Ovary (tissue), 9 donors: ENCODE data around the gene AHCTF1. TPM values are rescaled to one million over a fixed set of nuclear protein-coding genes. Genes with fewer than 3 reads are reported as not detected.

Source experiments
- DNase-seq, 5 donors: peaks; one replicate each; pipeline ENCODE4 v3.0.0-alpha.2; 2019 to 2020
- H3K27ac ChIP-seq, 2 donors: fragments of 200-600 bp; one replicate each; pipeline versions ENCODE4 v1.5.1 to v1.8.0; 2019 to 2022
- H3K27me3 ChIP-seq: fragments of 200-600 bp; one replicate; pipeline ENCODE4 v1.8.0; 2022
- H3K36me3 ChIP-seq: fragments of 200-600 bp; sonication (generic); one replicate; pipeline ENCODE4 v1.5.1; 2019
- H3K4me1 ChIP-seq: one replicate; pipeline ENCODE4 v1.8.1; 2013; ENCODE audit warnings: mild to moderate bottlenecking, moderate library complexity; ENCODE audit not compliant: insufficient read depth
- H3K4me3 ChIP-seq: fragments of 200-600 bp; sonication (generic); one replicate; pipeline ENCODE4 v1.5.1; 2017
- H3K9me3 ChIP-seq, 2 donors: fragments of 200-600 bp in 1 of 2; sonication (generic) in 1 of 2; one replicate each; pipeline versions ENCODE4 v1.5.1 to v1.8.1; 2013 to 2019; ENCODE audit warnings: mild to moderate bottlenecking in 1 of 2, moderate library complexity in 1 of 2
- CTCF ChIP-seq, 3 donors: fragments of 450-650 bp in 2 of 3; fragments of 200-600 bp in 1 of 3; IDR thresholded peaks; one replicate each; pipeline versions ENCODE4 v1.5.1 to v1.8.0; 2016 to 2022; ENCODE audit warnings: antibody characterized with exemption in 3 of 3, mild to moderate bottlenecking in 1 of 3
- EP300 ChIP-seq: sonication (generic); formaldehyde crosslinking; IDR thresholded peaks from one replicate; pipeline ENCODE4 v1.6.1; 2017; ENCODE audit warnings: antibody characterized with exemption
- POLR2A ChIP-seq: fragments of 450-650 bp; IDR thresholded peaks from one replicate; pipeline ENCODE4 v1.6.1; 2017; ENCODE audit warnings: antibody characterized with exemption, mild to moderate bottlenecking, moderate library complexity
- WGBS, 3 donors: extraction: QIAGEN DNeasy Blood & Tissue Kit in 1 of 3; methylation state at CpG; one replicate each; pipeline versions ENCODE4 v1.1.5 to v1.1.7; 2013 to 2017; 5-methylcytosine and 5-hydroxymethylcytosine counted together
- intact Hi-C, 4 donors: fragments of 100-400 bp; cut with DNase I; formaldehyde crosslinking; loops; one replicate each; pipeline versions ENCODE4 v1.11.0 to v1.15.1; 2022 to 2023
- polyA plus RNA-seq, 2 donors: library from polyadenylated mRNA; stranded (reverse); fragments of 200-250 nt in 1 of 2; fragments of 350-450 nt in 1 of 2; fragmentation: Illumina TruSeq in 1 of 2; extraction: RNeasy Lipid Tissue Mini Kit (QIAGEN cat#74804) in 1 of 2; gene quantifications; one replicate each; pipeline ENCODE4 v1.2.3, GENCODE V29; 2013 to 2014
- total RNA-seq, 7 donors: library from RNA; depleted of rRNA in 2 of 7; stranded (reverse); fragments of >200 nt in 2 of 7; fragmentation: NEBNext Ultra II Directional in 3 of 7; extraction: Animal tissue kit (Norgen Biotek cat#: 25700) in 3 of 7; gene quantifications; one replicate each; pipeline versions ENCODE4 v1.1.0 to v1.2.4, GENCODE V29; 2016 to 2023
- donor health status: DM: no; HTN: no; CAD: no; lungs with moderate emphysema.
- donor health status: DM: no; HTN: no; CAD: no.
- donor health status: Bipolar disorder and iron deficiency.
- donor health status: DM: yes; HTN: yes; CAD: no.
- donor health status: DM: no; HTN: no; CAD: no.
- donor health status: DM: yes; HTN: yes; CAD: no.

Gene AHCTF1
- total and polyA plus RNA-seq, 9 donors, result 18.8 to 60.4 (median 47.2) TPM

- H3K4me1 ChIP-seq, result no peaks in the 10 kb centered on the region
- H3K27ac ChIP-seq, result no peak overlapping the region
- no peaks in the 10 kb centered on the region for H3K36me3 ChIP-seq
- intact Hi-C loops, result loop anchor here in 1 of 4 donors (5.0 kb wide), 1 partner anchor 43 kb away; no protein-coding TSS in a partner anchor
- TF ChIP-seq CTCF (IDR thresholded peaks at IDR 0.05), result peak in 2 of 3 donors; percentile 28 to 30
- no peak for TF ChIP-seq POLR2A
- no peak for TF ChIP-seq EP300
- no peak for DNase-seq
- no peaks in the 10 kb centered on the region for H3K9me3 ChIP-seq
- 0 to 12% (median 2%) methylated on average over 1 of the region's 1 CpG for WGBS, 3 donors
- H3K4me3 ChIP-seq, result no peak overlapping the region
- H3K27me3 ChIP-seq, result no peaks in the 10 kb centered on the region
These were observed 28.4 kb upstream of the AHCTF1 start for GRCh38 chr1:246959944-246960693.

GRCh38 chr1:246954126-246954525 lies 22.4 kb upstream of the AHCTF1 start:
- H3K9me3 ChIP-seq, result no peaks in the 10 kb centered on the region
- H3K36me3 ChIP-seq, result no peaks in the 10 kb centered on the region
- no peaks in the 10 kb centered on the region for H3K27me3 ChIP-seq
- peak overlapping the region in 1 of 2 donors; percentile 40 for H3K27ac ChIP-seq
- intact Hi-C loops, result no loop called here
- peak; percentile 69 to 79 (median 76) for DNase-seq
- peaks cover 10% of the 10 kb centered on the region for H3K4me1 ChIP-seq
- TF ChIP-seq EP300, result no peak
- WGBS, 3 donors, result 5 to 15% (median 9%) methylated on average over 4 of the region's 4 CpGs
- no peak overlapping the region for H3K4me3 ChIP-seq

GRCh38 chr1:246951413-246951812 lies 19.7 kb upstream of the AHCTF1 start:
- Histone ChIP-seq H3K9me3 (no peaks in the 10 kb centered on the region), H3K27ac (no peak overlapping the region), H3K36me3 (no peaks in the 10 kb centered on the region), H3K4me1 (peaks cover 21% of the 10 kb centered on the region), H3K27me3 (no peaks in the 10 kb centered on the region), H3K4me3 (no peak overlapping the region)
- 92 to 96% (median 93%) methylated on average over 4 of the region's 4 CpGs for WGBS, 3 donors
- TF ChIP-seq POLR2A (no peak), CTCF (IDR thresholded peaks at IDR 0.05) (no peak), EP300 (no peak)
- no peak for DNase-seq
- intact Hi-C loops, result no loop called here

- no peaks in the 10 kb centered on the region for H3K27me3 ChIP-seq
- intact Hi-C loops, result no loop called here
- H3K4me1 ChIP-seq, result peaks cover 21% of the 10 kb centered on the region
- WGBS, 3 donors, result 18 to 38% (median 23%) methylated on average over 3 of the region's 3 CpGs
- H3K27ac ChIP-seq, result peak overlapping the region; percentile 66 to 68
- H3K4me3 ChIP-seq, result no peak overlapping the region
- no peaks in the 10 kb centered on the region for H3K9me3 ChIP-seq
- H3K36me3 ChIP-seq, result no peaks in the 10 kb centered on the region
- TF ChIP-seq POLR2A (no peak), CTCF (IDR thresholded peaks at IDR 0.05) (no peak), EP300 (no peak)
- no peak for DNase-seq
These were observed 18.2 kb upstream of the AHCTF1 start for GRCh38 chr1:246949956-246950355.

GRCh38 chr1:246947255-246947654 lies 15.5 kb upstream of the AHCTF1 start:
- H3K4me3 ChIP-seq, result no peak overlapping the region
- peaks cover 19% of the 10 kb centered on the region for H3K4me1 ChIP-seq
- peak; percentile 64 to 88 (median 72) for DNase-seq
- H3K27ac ChIP-seq, result peak overlapping the region; percentile 29 to 55
- WGBS, 3 donors, result 23 to 29% (median 24%) methylated on average over 7 of the region's 7 CpGs
- peak; percentile 67 for TF ChIP-seq EP300
- no peak for TF ChIP-seq CTCF (IDR thresholded peaks at IDR 0.05)
- H3K27me3 ChIP-seq, result no peaks in the 10 kb centered on the region
- H3K9me3 ChIP-seq, result no peaks in the 10 kb centered on the region
- intact Hi-C loops, result no loop called here
- no peaks in the 10 kb centered on the region for H3K36me3 ChIP-seq
